ENCODE results near the gene ARHGAP12. TPM values are rescaled to one million over a fixed set of nuclear protein-coding genes. Genes with fewer than 3 reads are reported as not detected.

The ARHGAP12 gene
- total RNA-seq, 1 experiment from 2014 or later: 62.3 TPM

DNA sequence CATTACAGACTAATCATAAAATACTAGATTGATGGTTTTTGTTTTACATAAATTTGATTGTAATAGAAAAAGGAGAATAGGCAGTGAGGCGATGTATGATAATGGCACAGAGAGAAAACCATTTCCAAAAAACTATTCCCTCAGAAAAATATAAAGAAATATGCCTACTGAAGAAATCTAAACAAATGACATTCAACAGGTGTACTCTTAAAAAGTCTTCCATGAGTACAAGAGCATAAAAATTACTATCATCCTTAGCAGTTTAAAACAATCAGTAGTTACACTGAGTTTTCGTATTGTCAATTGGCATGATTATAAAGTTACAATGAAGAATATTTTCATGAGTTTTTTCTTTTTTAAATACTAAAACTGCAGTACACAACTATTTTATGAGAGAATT lies 75.0 kb downstream of the ARHGAP12 start:
- Histone ChIP-seq H3K36me3 (ENCODE audit: control insufficient read depth, insufficient read depth, low read length) (peaks cover 3% of the 10 kb centered on the region; the same call in 1 of the 2 replicates), H3K4me1 (no peaks in the 10 kb centered on the region), H3K27me3 (replicated peaks; ENCODE audit: control insufficient read depth, insufficient read depth, low read length) (no peaks in the 10 kb centered on the region), H3K4me3 (ENCODE audit: low read depth, low read length) (no peak overlapping the region), H3K9me3 (no peaks in the 10 kb centered on the region)
- no TSS peak for BruUV-seq (replicated peaks)
- intact Hi-C loops (cut with micrococcal nuclease; ENCODE audit: unreplicated experiment): no loop called here
- ChIA-PET CTCF (no interaction called here), POLR2A (no interaction called here)
- no peaks in the 10 kb centered on the region for H3K4me1 Mint-ChIP-seq (ENCODE audit: low read depth, unreplicated experiment)
- no peaks in the 10 kb centered on the region for H3K27me3 Mint-ChIP-seq (ENCODE audit: insufficient read depth, unreplicated experiment)
- DNase-seq: no peak
- peaks cover 15% of the 10 kb centered on the region for H3K36me3 Mint-ChIP-seq (ENCODE audit: insufficient read depth, unreplicated experiment)
- no peak overlapping the region for H3K4me3 Mint-ChIP-seq (ENCODE audit: unreplicated experiment)
- H3K9me3 Mint-ChIP-seq (ENCODE audit: unreplicated experiment): no peaks in the 10 kb centered on the region
- H3K27ac Mint-ChIP-seq (ENCODE audit: unreplicated experiment): no peak overlapping the region
- TF ChIP-seq, protein P1, sequence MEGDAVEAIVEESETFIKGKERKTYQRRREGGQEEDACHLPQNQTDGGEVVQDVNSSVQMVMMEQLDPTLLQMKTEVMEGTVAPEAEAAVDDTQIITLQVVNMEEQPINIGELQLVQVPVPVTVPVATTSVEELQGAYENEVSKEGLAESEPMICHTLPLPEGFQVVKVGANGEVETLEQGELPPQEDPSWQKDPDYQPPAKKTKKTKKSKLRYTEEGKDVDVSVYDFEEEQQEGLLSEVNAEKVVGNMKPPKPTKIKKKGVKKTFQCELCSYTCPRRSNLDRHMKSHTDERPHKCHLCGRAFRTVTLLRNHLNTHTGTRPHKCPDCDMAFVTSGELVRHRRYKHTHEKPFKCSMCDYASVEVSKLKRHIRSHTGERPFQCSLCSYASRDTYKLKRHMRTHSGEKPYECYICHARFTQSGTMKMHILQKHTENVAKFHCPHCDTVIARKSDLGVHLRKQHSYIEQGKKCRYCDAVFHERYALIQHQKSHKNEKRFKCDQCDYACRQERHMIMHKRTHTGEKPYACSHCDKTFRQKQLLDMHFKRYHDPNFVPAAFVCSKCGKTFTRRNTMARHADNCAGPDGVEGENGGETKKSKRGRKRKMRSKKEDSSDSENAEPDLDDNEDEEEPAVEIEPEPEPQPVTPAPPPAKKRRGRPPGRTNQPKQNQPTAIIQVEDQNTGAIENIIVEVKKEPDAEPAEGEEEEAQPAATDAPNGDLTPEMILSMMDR (IDR thresholded peaks at IDR 0.05; ENCODE audit: insufficient read depth in 1 of 2, low read depth in 1 of 2, low read length in 1 of 2, severe bottlenecking in 1 of 2, unreplicated experiment in 1 of 2): no peak

DNA sequence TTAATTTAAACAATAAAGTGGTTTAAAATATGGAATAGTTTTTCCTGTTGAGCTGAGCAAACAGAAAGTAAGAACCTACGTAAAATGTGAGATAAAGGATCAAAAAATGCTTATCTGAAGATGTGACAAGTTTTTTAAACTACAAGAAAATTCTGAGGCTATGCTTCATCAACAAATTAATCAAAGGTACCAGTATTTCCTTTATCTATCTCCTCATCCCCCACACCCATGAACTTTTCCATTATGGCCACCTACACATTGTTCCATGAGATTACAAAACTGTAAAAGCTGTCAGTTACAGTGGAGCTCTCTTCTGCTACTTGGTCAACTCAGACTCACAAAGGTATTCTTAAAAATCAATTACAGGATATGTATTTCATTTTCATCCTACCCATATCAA lies 77.4 kb downstream of the ARHGAP12 start:
- intact Hi-C loops (cut with micrococcal nuclease; ENCODE audit: unreplicated experiment): no loop called here
- no peak overlapping the region for H3K27ac Mint-ChIP-seq (ENCODE audit: unreplicated experiment)
- ChIA-PET POLR2A (no interaction called here), CTCF (interaction anchor here (1.2 kb wide), 1 partner anchor 11 kb away, joined by 3 read pairs; no protein-coding TSS in a partner anchor)
- peaks cover 12% of the 10 kb centered on the region for H3K4me1 Mint-ChIP-seq (ENCODE audit: low read depth, unreplicated experiment)
- no peaks in the 10 kb centered on the region for H3K9me3 Mint-ChIP-seq (ENCODE audit: unreplicated experiment)
- peaks cover 13% of the 10 kb centered on the region for H3K36me3 Mint-ChIP-seq (ENCODE audit: insufficient read depth, unreplicated experiment)
- no peak overlapping the region for H3K4me3 ChIP-seq (ENCODE audit: low read depth, low read length)
- no peak for DNase-seq
- peaks cover 4% of the 10 kb centered on the region for H3K36me3 ChIP-seq (ENCODE audit: control insufficient read depth, insufficient read depth, low read length)
- H3K9me3 ChIP-seq: no peaks in the 10 kb centered on the region
- BruUV-seq (replicated peaks): TSS peak; percentile 7
- no peaks in the 10 kb centered on the region for H3K4me1 ChIP-seq
- no peaks in the 10 kb centered on the region for H3K27me3 ChIP-seq (replicated peaks; ENCODE audit: control insufficient read depth, insufficient read depth, low read length)
- H3K27me3 Mint-ChIP-seq (ENCODE audit: insufficient read depth, unreplicated experiment): no peaks in the 10 kb centered on the region
- TF ChIP-seq, protein P1 (IDR thresholded peaks at IDR 0.05; ENCODE audit: insufficient read depth in 1 of 2, low read depth in 1 of 2, low read length in 1 of 2, severe bottlenecking in 1 of 2, unreplicated experiment in 1 of 2): no peak
- no peak overlapping the region for H3K4me3 Mint-ChIP-seq (ENCODE audit: unreplicated experiment)

DNA sequence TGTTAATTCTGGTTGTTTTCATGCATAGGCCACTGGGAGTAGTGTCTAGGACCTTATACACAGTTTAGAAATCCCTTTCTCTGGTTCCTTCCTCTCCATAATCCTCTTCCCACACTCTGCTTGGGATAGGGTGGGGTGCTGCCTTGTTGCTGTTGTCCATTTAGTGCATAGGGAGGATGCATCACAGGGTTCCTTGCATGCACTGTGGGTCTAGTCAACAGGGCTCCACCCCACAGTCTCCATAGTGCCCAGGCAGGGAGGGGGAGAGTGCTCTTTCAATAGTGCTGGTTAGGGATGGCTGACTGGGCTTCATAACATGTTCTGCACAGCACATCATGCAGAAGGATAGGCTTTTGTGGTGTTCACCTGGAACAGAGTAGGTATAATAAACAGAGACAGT lies 81.1 kb downstream of the ARHGAP12 start:
- Histone ChIP-seq H3K9me3 (no peaks in the 10 kb centered on the region), H3K4me3 (ENCODE audit: low read depth, low read length) (no peak overlapping the region), H3K4me1 (no peaks in the 10 kb centered on the region), H3K36me3 (ENCODE audit: control insufficient read depth, insufficient read depth, low read length) (peaks cover 4% of the 10 kb centered on the region), H3K27me3 (replicated peaks; ENCODE audit: control insufficient read depth, insufficient read depth, low read length) (no peaks in the 10 kb centered on the region)
- peaks cover 13% of the 10 kb centered on the region for H3K36me3 Mint-ChIP-seq (ENCODE audit: insufficient read depth, unreplicated experiment)
- H3K9me3 Mint-ChIP-seq (ENCODE audit: unreplicated experiment): no peaks in the 10 kb centered on the region
- TF ChIP-seq, protein P1 (IDR thresholded peaks at IDR 0.05; ENCODE audit: insufficient read depth in 1 of 2, low read depth in 1 of 2, low read length in 1 of 2, severe bottlenecking in 1 of 2, unreplicated experiment in 1 of 2): no peak
- intact Hi-C loops (cut with micrococcal nuclease; ENCODE audit: unreplicated experiment): no loop called here
- H3K27ac Mint-ChIP-seq (ENCODE audit: unreplicated experiment): no peak overlapping the region
- H3K4me3 Mint-ChIP-seq (ENCODE audit: unreplicated experiment): no peak overlapping the region
- BruUV-seq (replicated peaks): no TSS peak
- ChIA-PET POLR2A (no interaction called here), CTCF (no interaction called here)
- DNase-seq: no peak
- peaks cover 12% of the 10 kb centered on the region for H3K4me1 Mint-ChIP-seq (ENCODE audit: low read depth, unreplicated experiment)
- no peaks in the 10 kb centered on the region for H3K27me3 Mint-ChIP-seq (ENCODE audit: insufficient read depth, unreplicated experiment)

Data from Caco-2 (cell line).